GM13976 (cell line): Measurements from ENCODE around the gene BBIP1.
A peak's percentile ranks its signal among the peaks of the same experiment; 100 is the strongest.

Experiments
- DNase-seq: peaks from one replicate; pipeline ENCODE4 v3.0.0; 2012; ENCODE audit warnings: low spot score
- in situ Hi-C: fragments of 300-500 bp; cut with MboI; formaldehyde crosslinking; loops from one replicate; pipeline ENCODE4 v1.12.0; 2022; ENCODE audit warnings: low sequenced_read_pairs, mixed read lengths, inconsistent platforms; ENCODE audit not compliant: unreplicated experiment
- TF ChIP-seq, protein P1 (sequence below): IDR thresholded peaks from 2 replicates; pipeline ENCODE4 v1.5.1; 2012; ENCODE audit warnings: borderline replicate concordance, mild to moderate bottlenecking; ENCODE audit not compliant: insufficient read depth; ENCODE audit errors: extremely low read depth, missing control alignments, control extremely low read depth

The BBIP1 gene

DNA sequence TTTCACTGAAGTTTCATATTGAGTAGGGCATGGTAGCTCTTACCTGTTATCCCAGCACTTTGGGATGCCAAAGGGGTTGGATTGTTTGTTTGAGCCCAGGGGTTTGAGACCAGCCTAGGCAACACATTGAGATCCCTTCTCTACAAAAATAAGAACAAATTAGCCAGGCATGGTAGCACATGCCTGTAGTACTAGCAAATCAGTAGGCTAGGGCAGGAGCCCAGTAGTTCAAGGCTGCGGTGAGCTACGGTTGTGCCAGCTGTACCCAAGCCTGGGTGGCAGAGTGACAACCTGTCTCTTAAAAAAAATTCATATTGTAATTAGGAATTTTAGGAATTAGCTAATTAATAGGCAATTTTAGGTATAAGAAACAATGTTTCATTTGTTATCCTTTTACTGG, 18.0 kb downstream of the BBIP1 start:
- in situ Hi-C loops = no loop called here
- no peak for DNase-seq
- TF ChIP-seq, protein P1, sequence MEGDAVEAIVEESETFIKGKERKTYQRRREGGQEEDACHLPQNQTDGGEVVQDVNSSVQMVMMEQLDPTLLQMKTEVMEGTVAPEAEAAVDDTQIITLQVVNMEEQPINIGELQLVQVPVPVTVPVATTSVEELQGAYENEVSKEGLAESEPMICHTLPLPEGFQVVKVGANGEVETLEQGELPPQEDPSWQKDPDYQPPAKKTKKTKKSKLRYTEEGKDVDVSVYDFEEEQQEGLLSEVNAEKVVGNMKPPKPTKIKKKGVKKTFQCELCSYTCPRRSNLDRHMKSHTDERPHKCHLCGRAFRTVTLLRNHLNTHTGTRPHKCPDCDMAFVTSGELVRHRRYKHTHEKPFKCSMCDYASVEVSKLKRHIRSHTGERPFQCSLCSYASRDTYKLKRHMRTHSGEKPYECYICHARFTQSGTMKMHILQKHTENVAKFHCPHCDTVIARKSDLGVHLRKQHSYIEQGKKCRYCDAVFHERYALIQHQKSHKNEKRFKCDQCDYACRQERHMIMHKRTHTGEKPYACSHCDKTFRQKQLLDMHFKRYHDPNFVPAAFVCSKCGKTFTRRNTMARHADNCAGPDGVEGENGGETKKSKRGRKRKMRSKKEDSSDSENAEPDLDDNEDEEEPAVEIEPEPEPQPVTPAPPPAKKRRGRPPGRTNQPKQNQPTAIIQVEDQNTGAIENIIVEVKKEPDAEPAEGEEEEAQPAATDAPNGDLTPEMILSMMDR = no peak

DNA sequence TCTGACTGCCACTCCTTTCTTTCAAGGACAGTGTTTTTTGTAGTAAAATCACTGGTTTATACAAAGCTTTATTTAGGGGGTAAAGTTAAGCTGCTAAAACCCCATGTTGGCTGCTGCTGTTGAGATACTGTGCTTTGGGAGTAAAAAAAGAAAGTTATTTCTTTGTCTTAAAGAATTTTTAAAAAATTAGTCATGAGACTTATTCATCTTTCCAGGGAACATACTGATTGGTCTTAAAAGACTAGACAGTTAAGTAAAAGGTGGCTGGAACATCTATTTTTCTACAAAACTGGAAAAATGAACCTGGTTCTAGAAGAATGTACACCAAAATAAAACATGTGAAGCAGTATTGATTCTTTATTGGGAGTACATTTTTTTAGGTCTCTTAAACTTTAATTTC, 20.6 kb downstream of the BBIP1 start:
- in situ Hi-C loops = loop anchor here (25.0 kb wide), 2 partner anchors 286 to 586 kb away; partner anchors contain the start of gene SMNDC1
- no peak for DNase-seq
- TF ChIP-seq, protein P1 = no peak

DNA sequence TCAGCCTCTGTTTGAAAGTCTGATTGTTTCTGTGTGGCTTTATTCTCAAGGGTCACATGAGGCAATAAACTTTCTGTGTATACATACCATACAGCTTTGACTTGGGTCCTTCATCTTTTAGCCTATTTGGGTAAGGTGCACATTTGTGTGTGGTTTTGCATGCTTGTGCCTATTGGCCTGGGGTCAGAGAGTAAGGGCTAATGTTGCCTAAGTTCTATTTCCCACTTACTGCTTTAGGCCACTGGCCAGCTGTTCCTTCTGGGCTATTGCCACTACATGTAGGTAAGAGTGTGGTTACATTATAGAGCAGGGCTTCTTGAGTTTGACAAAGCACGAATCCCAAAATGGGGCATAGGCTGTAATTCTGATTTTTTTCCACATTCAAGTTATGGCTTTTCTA, 21.8 kb downstream of the BBIP1 start:
- TF ChIP-seq, protein P1 = no peak
- DNase-seq = no peak
- in situ Hi-C loops = loop anchor here (25.0 kb wide), 2 partner anchors 285 to 585 kb away; partner anchors contain the start of gene SMNDC1

DNA sequence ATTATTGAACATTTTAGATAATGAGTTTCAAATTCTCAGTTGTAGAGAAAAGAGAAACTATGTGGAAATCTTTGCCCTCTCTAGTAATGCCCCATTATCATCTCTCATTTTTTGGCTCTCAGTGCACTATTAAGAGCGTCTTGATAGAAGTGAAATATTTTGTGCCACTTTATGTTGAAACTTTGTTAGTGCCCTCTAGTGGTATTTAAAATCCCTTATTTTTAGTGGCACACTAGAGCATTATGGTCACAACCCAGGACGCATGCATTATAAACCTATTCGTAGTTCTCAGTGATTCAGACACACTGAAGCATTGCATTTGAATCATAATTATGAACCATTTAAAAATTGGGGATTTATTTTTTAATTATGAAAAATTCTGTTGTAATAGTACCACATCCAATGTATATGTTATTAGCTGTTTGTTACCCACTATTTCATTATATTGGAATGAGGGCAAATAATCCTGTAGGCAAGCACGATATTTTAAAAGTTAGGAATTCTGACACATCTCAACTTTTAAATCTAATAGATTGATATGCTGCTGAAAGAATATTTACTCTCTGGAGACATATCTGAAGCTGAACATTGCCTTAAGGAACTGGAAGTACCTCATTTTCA, 25.3 kb downstream of the BBIP1 start:
- peak; percentile 24 for DNase-seq
- TF ChIP-seq, protein P1 = peak; percentile 33
- in situ Hi-C loops = loop anchor here (25.0 kb wide), 2 partner anchors 281 to 581 kb away; partner anchors contain the start of gene SMNDC1

DNA sequence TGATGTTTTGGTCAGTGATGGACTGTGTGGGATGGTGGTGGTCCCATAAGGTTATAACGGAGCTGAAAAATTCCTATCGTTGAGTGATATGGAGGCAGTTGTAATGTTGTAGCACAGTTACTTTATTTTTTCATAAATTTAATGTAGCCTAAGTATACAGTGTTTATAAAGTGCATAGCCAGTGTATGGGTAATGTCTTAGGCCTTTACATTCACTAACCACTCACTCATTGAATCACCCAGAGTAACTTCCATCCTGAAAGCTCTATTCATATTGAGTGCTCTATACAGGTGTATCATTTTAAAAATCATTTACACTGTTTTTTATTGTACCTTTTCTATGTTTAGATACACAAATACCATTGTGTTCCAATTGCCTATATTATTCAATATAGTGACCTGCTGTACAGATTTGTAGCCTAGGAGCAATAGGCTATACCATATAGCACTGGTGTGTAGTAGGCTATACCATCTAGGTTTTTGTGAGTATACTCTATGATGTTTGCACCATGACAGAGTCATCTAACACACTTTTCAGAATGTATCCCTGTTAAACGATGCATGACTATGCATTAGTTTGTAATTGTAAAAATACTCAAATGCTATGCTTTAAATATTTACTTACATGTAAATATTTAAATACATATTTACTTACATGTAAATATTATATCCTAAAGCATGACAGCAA, 26.2 kb downstream of the BBIP1 start:
- in situ Hi-C loops = loop anchor here (25.0 kb wide), 2 partner anchors 280 to 580 kb away; partner anchors contain the start of gene SMNDC1
- TF ChIP-seq, protein P1 = no peak
- no peak for DNase-seq

DNA sequence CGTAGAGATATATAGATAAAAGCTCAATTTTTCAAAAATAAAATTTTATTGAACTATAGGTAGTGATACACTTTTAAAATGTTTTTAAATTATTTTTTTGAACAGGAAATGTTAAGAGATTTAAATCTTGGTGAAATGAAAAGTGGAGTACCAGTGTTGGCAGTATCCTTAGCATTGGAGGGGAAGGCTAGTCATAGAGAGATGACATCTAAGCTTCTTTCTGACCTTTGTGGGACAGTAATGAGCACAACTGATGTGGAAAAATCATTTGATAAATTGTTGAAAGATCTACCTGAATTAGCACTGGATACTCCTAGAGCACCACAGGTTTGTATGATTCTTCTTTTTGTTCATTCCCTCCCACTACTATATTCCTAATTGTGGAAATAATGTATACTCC, 31.4 kb downstream of the BBIP1 start:
- in situ Hi-C loops = loop anchor here (25.0 kb wide), 2 partner anchors 275 to 575 kb away; partner anchors contain the start of gene SMNDC1
- TF ChIP-seq, protein P1 = no peak

More for the DNA sequence above, 31.4 kb downstream of the BBIP1 start:
- DNase-seq = no peak
